Measurements from ENCODE around the gene RHBG.

RHBG gene

DNA sequence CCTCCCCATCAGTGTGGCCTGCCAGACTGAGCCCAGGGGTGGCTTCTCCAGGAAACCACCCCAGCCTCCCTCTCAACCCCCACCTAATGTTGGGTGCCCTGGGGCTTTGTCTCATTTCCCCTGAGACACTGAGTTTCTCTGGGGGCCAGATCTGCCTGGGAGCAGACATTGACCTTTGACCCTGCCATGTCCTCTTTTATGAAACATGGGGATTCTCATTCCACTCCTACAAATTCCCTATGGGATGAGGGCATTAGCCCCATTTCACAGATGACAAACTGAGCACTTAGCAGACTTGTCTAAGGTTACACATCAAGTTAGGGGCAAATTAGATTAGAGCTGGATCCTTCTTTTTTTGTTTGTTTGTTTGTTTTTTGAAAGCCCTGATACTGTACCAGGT is 24.1 kb downstream of the RHBG start:
- Histone ChIP-seq H3K9me3 (ENCODE audit: low read length) (no peaks in the 10 kb centered on the region), H3K4me1 (ENCODE audit: insufficient read depth, low read length) (peaks cover 19% of the 10 kb centered on the region), H3K36me3 (ENCODE audit: insufficient read depth, low read length) (no peaks in the 10 kb centered on the region), H2AFZ (ENCODE audit: low read depth, low read length) (no peak overlapping the region), H3K4me3 (ENCODE audit: low read length) (no peak overlapping the region), H3K27me3 (ENCODE audit: insufficient read depth, low read length) (peaks cover 52% of the 10 kb centered on the region)

DNA sequence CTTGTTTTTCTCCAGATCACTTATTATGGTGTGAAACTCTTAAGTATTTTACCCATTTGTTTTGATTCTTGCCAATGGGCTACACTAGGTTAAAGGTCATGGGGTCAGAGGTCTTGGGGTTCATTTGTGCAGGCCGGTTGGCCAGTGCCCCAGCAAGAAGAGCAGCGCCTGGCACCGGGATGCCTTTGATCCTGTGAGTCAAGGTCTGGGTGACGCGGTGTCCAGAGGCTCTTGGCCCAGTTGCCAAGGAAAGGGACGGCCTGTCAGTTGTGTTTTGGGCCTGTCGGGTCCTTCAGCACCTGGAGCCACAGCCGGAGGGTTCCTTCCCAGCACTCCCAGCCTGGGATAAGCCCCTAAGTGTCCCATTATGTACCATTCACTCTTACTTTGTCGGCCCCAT is 25.1 kb downstream of the RHBG start:
- H2AFZ ChIP-seq (ENCODE audit: low read depth, low read length): no peak overlapping the region
- no peaks in the 10 kb centered on the region for H3K36me3 ChIP-seq (ENCODE audit: insufficient read depth, low read length)
- H3K4me1 ChIP-seq (ENCODE audit: insufficient read depth, low read length): peaks cover 11% of the 10 kb centered on the region
- peaks cover 48% of the 10 kb centered on the region for H3K27me3 ChIP-seq (ENCODE audit: insufficient read depth, low read length)
- H3K4me3 ChIP-seq (ENCODE audit: low read length): no peak overlapping the region
- no peaks in the 10 kb centered on the region for H3K9me3 ChIP-seq (ENCODE audit: low read length)

DNA sequence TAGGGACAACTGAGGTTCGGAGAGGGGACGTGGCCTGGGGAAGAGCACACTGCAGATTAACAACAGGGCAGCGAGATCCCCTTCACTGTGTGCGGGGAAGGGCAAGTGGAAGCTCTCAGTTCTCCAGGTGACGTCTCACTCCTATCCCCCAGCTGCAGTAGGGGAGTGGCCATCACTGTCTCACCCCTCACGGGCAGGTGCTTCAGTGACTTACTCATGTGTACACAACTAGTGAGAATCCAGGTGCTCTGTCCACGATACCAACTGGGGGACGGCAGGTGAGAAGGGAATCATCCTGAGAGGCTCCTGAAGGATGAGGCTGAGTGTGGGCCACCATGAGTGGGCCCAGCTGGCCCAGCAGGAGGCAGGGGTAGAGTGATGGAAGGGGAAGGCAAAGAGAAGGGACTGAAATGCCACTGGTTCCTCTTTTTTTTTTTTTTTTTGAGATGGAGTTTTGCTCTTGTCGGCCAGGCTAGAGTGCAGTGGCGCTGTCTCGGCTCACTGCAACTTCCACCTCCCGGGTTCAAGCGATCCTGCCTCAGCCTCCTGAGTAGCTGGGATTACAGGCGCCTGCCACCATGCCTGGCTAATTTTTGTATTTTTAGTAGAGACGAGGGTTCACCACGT is 25.9 kb downstream of the RHBG start:
- Histone ChIP-seq H3K9me3 (ENCODE audit: low read length) (no peaks in the 10 kb centered on the region), H3K27me3 (ENCODE audit: insufficient read depth, low read length) (peaks cover 44% of the 10 kb centered on the region), H3K36me3 (ENCODE audit: insufficient read depth, low read length) (no peaks in the 10 kb centered on the region), H3K4me1 (ENCODE audit: insufficient read depth, low read length) (peaks cover 13% of the 10 kb centered on the region), H3K4me3 (ENCODE audit: low read length) (no peak overlapping the region), H2AFZ (ENCODE audit: low read depth, low read length) (no peak overlapping the region)

DNA sequence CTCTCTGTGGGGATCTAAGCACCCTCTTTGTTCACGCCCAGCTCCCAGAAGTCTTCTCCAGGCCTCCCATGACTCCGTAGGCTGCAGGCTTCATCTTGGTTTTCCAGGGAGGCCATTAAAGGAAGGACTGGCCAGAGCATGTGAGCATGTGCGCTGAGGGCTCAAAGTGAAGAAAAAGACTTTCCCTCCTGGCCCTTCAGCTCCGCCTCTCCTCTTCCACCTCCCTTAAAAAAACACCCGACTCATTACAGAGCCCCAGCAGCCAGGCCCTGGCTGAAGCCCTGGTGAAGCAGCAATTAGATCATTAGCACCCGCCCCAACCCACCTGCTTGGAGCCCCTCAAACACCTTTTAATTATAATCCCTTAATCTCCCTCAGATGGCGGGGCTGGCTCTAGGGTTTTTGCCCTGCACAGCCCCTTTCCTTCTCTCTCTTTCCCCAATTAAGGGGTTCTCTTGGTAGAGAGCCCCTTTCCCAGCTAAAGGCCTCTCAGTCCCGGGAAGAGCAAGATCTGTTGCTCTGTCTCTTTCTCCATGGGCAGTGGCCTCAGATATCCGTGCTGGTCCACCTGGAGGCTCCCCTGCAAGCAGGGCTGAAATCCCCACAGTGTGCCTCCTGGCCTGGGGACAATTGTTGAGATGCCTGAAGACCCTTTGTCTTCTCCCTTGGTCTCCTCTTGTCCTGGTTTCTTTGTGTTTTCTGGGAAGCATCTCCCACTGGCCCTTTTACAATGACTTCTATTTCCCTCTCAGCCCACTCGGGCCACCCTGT is 30.5 kb downstream of the RHBG start:
- no peaks in the 10 kb centered on the region for H3K36me3 ChIP-seq (ENCODE audit: insufficient read depth, low read length)
- peaks cover 22% of the 10 kb centered on the region for H3K27me3 ChIP-seq (ENCODE audit: insufficient read depth, low read length)
- H3K4me1 ChIP-seq (ENCODE audit: insufficient read depth, low read length): peaks cover 19% of the 10 kb centered on the region
- no peaks in the 10 kb centered on the region for H3K9me3 ChIP-seq (ENCODE audit: low read length)
- H2AFZ ChIP-seq (ENCODE audit: low read depth, low read length): no peak overlapping the region
- H3K4me3 ChIP-seq (ENCODE audit: low read length): no peak overlapping the region

DNA sequence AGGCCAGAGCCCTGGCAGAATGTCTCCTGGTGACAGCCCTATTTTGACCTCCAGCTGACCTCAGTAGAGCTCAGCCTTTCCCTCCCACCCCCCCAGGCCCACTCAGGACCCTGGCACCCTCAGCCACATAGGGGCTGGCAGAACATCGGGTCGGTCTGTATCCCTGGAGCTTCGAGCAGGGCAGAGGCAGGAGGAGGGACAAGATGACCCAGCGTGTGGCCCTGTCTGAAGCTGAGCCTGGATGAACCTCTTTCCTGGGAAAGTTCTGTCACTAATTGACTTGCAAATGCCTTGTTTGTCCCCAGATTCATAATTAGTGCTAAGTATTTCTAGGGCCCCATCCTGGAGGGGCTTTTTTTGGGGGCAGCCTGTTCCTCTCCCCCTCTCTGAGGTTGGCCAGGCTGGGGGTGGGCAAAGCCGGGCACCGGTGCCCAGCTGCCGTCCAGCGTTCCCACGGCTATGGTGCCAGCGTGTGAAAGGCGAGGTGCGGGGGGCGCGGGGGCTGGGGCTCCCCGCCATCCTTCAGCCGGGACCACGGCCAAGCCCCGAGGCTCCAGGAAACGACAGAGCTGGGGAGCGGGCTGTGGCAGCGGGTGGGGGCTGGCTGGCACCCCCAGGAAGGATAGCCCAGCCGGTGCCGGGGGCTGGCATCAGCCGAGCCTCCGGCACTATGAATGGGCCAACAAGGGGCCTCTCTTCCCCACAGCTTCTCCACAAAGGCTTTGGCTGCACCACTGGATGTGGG is 31.4 kb downstream of the RHBG start:
- Histone ChIP-seq H3K4me1 (ENCODE audit: insufficient read depth, low read length) (peaks cover 19% of the 10 kb centered on the region), H3K36me3 (ENCODE audit: insufficient read depth, low read length) (no peaks in the 10 kb centered on the region), H2AFZ (ENCODE audit: low read depth, low read length) (no peak overlapping the region), H3K4me3 (ENCODE audit: low read length) (no peak overlapping the region), H3K9me3 (ENCODE audit: low read length) (no peaks in the 10 kb centered on the region), H3K27me3 (ENCODE audit: insufficient read depth, low read length) (peaks cover 22% of the 10 kb centered on the region)

DNA sequence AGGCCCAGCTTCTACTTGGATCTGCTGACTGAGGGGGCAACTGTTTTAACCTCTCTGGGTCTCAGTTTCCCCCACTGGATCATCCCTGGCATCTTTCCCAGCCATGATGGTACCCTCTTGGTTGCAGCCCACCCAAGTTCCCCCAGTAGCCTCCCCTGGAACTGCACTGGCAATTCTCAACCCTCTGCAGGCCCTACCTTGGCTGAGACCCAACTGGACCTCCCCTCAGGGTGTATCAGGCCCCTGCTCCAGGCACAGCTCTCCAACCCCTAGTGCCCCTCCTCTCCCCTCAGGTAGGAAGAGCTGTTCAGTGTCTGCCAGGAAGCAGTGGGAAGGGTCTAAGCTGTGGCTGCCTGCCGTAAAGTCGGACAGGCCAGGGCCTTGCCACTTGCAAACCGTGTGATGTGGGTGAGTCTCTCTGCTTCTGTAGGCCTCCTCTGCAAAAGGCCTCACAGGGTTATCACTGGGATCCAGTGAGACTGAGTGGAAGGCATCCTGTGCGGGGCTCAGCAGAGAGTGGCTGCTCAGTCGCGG is 32.1 kb downstream of the RHBG start:
- Histone ChIP-seq H2AFZ (ENCODE audit: low read depth, low read length) (no peak overlapping the region), H3K4me3 (ENCODE audit: low read length) (no peak overlapping the region), H3K27me3 (ENCODE audit: insufficient read depth, low read length) (peaks cover 29% of the 10 kb centered on the region), H3K36me3 (ENCODE audit: insufficient read depth, low read length) (no peaks in the 10 kb centered on the region), H3K4me1 (ENCODE audit: insufficient read depth, low read length) (peaks cover 19% of the 10 kb centered on the region), H3K9me3 (ENCODE audit: low read length) (no peaks in the 10 kb centered on the region)

DNA sequence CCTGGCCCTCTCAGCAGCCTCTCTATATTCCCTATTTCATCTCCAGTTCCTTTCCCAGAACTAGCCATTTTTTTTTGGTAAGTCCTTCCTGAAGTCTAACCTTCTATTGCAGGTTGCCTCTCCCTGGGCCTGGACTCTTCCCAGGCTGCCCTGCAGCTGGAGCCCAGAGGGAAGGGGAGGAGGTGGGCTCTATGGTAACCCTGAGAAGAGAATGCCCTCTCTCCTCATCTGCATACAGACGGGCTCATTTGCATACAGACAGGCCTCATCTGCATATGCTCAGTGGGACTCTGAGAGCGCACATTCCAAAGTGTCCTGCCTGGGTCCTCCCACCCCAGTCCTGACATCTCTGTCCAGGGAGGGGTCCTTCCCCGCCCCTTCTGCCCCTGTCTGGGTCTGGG is 32.7 kb downstream of the RHBG start:
- H3K4me3 ChIP-seq (ENCODE audit: low read length): no peak overlapping the region
- H3K9me3 ChIP-seq (ENCODE audit: low read length): no peaks in the 10 kb centered on the region
- H2AFZ ChIP-seq (ENCODE audit: low read depth, low read length): no peak overlapping the region
- peaks cover 19% of the 10 kb centered on the region for H3K4me1 ChIP-seq (ENCODE audit: insufficient read depth, low read length)
- H3K27me3 ChIP-seq (ENCODE audit: insufficient read depth, low read length): peaks cover 30% of the 10 kb centered on the region
- H3K36me3 ChIP-seq (ENCODE audit: insufficient read depth, low read length): no peaks in the 10 kb centered on the region

DNA sequence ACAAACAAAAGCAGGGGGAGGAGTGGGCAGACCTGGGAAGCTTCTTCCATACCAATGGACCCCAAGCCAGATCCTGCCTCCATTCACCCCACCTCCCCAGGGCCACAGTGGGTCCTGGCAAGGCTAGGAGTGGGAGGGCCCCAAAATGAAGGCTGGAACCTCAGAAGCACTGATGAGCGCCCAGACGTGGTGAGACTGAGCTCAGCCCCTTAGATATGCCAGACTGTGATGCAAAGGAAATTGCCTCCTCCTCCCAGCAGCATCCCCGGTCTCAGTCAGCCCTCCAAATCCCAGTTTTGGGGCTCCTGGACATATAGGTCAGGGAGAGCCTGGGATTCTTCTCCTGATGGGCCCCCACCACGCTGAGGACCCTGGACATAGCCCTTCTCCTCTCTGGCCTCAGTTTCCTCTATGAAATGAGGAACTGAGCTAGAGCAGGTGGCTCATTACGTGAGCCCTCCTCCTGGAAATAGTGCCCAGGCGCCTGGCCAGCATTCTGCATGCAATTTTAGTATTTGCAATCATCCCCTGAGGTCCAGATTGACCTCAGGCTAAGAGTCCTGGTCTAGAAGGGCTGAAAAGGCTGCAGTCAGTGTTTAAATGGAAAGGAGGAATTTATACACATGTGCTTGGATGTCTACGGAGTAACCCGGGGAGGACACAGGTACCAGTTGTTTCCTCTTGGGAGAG is 33.5 kb downstream of the RHBG start:
- Histone ChIP-seq H3K4me3 (ENCODE audit: low read length) (no peak overlapping the region), H3K9me3 (ENCODE audit: low read length) (no peaks in the 10 kb centered on the region), H3K36me3 (ENCODE audit: insufficient read depth, low read length) (no peaks in the 10 kb centered on the region), H3K27me3 (ENCODE audit: insufficient read depth, low read length) (peaks cover 36% of the 10 kb centered on the region), H2AFZ (ENCODE audit: low read depth, low read length) (no peak overlapping the region), H3K4me1 (ENCODE audit: insufficient read depth, low read length) (peaks cover 19% of the 10 kb centered on the region)

DNA sequence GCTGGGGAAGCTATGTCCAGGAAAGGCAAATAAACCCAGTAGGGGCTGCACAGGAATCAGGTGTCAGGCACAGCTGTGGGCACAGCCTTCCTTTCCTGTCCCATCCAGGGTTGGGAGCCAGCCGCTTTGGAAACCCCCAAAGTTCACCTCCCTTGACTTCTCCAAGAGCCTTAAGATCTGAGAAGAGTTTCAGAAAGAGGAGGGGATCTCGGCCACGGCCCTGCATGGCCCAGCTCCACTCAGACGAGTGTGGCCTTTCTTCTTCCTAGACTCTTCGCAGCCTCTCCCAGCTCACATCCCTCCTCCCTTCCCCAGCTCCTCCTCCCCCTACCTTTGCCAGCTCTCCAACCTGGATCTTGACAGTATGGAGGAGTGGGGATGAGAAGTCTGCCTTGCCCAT is 36.7 kb downstream of the RHBG start:
- Histone ChIP-seq H3K4me1 (ENCODE audit: insufficient read depth, low read length) (peaks cover 9% of the 10 kb centered on the region), H2AFZ (ENCODE audit: low read depth, low read length) (no peak overlapping the region), H3K4me3 (ENCODE audit: low read length) (no peak overlapping the region), H3K9me3 (ENCODE audit: low read length) (no peaks in the 10 kb centered on the region), H3K27me3 (ENCODE audit: insufficient read depth, low read length) (peaks cover 49% of the 10 kb centered on the region), H3K36me3 (ENCODE audit: insufficient read depth, low read length) (no peaks in the 10 kb centered on the region)

DNA sequence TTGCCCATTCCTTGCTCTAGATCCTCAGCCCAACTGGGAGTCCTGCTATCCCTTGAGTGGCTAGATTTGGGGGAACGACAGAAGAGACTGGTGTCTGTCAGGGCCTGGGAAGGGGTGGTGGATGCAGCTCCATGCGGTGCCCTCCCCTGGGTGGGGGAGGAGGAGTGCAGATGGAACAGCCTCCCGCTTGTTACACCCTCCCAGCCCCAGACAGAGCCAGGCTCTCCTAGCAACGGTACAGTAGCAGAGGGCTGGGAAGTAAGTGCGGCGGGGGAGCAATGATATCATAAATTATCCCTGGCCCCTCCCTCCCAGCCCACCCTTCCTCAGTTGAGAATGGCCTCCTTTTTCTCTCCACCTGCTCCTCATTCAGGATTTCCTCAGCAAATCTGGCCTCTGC is 37.2 kb downstream of the RHBG start:
- H3K4me3 ChIP-seq (ENCODE audit: low read length): no peak overlapping the region
- H3K4me1 ChIP-seq (ENCODE audit: insufficient read depth, low read length): peaks cover 3% of the 10 kb centered on the region
- H3K9me3 ChIP-seq (ENCODE audit: low read length): no peaks in the 10 kb centered on the region
- no peaks in the 10 kb centered on the region for H3K36me3 ChIP-seq (ENCODE audit: insufficient read depth, low read length)
- no peak overlapping the region for H2AFZ ChIP-seq (ENCODE audit: low read depth, low read length)
- H3K27me3 ChIP-seq (ENCODE audit: insufficient read depth, low read length): peaks cover 55% of the 10 kb centered on the region

DNA sequence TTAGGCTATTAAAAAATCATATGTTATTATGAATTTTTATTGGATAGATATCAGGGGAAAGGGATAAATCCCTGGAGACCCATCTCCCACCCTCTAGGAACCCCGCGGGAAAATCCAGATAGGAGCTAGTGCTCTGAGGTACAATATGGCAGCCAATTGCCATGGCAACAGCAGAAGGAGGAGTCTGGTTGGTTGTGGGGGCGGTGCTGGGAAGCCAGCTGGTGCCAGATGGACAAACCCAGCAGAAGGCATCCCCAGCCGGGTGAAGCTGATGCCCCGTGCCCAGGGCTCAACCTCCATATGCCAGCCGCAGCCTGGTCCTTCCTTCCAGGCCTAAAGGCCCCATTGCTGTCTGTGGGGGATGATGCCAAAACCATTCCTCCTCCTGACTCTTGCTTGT is 38.3 kb downstream of the RHBG start:
- Histone ChIP-seq H3K4me3 (ENCODE audit: low read length) (no peak overlapping the region), H3K9me3 (ENCODE audit: low read length) (no peaks in the 10 kb centered on the region), H2AFZ (ENCODE audit: low read depth, low read length) (no peak overlapping the region), H3K36me3 (ENCODE audit: insufficient read depth, low read length) (no peaks in the 10 kb centered on the region), H3K27me3 (ENCODE audit: insufficient read depth, low read length) (peaks cover 62% of the 10 kb centered on the region), H3K4me1 (ENCODE audit: insufficient read depth, low read length) (no peaks in the 10 kb centered on the region)

DNA sequence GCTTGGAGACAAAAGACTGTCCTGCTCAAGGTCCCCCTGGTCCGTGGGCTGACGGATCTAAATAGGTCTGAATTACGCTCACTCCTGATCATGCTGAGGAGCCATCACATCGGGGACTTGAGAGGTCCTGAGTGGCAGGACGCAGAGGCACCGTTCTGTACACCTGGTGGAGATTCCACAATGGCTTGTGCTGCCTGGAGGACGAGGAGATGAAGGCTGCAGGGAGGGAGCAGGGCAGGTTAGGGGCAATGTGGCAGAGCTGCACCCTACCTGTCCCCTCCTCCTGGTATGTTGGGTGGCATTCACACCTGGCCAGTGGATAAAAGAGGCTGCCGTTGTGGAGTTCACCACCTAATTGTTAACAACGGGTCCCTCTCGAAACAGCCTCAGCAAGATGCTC is 38.7 kb downstream of the RHBG start:
- Histone ChIP-seq H2AFZ (ENCODE audit: low read depth, low read length) (no peak overlapping the region), H3K4me1 (ENCODE audit: insufficient read depth, low read length) (no peaks in the 10 kb centered on the region), H3K27me3 (ENCODE audit: insufficient read depth, low read length) (peaks cover 61% of the 10 kb centered on the region), H3K36me3 (ENCODE audit: insufficient read depth, low read length) (no peaks in the 10 kb centered on the region), H3K9me3 (ENCODE audit: low read length) (no peaks in the 10 kb centered on the region), H3K4me3 (ENCODE audit: low read length) (no peak overlapping the region)

DNA sequence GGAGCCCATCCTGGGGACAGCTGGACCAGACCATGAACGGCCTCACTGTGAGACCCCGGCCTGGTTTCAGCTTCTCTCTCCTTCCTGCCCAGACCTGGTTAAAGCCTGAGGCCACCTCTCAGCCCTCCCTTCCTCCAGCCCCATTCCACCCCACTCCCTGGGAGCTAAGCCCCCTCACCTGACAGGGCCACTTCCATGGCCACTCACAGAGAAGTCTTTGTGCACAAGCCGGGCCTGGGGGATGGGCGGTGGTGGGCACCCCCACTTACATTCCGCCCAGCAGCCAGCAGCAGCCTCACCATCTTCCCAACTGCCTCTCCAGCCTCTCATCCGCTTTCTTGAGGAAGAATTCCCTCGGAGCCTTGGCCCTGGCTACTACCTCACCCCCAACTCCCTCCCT is 40.4 kb downstream of the RHBG start:
- Histone ChIP-seq H3K9me3 (ENCODE audit: low read length) (no peaks in the 10 kb centered on the region), H3K27me3 (ENCODE audit: insufficient read depth, low read length) (peaks cover 66% of the 10 kb centered on the region), H3K36me3 (ENCODE audit: insufficient read depth, low read length) (no peaks in the 10 kb centered on the region), H3K4me1 (ENCODE audit: insufficient read depth, low read length) (no peaks in the 10 kb centered on the region), H2AFZ (ENCODE audit: low read depth, low read length) (no peak overlapping the region), H3K4me3 (ENCODE audit: low read length) (no peak overlapping the region)

Data from neuron (in vitro differentiated cells).